ENCODE data around the gene CAMTA1.

CAMTA1 gene

GRCh38 chr1:7454895-7455784 lies 669.9 kb downstream of the CAMTA1 start:
- peak; percentile 69 for DNase-seq (ENCODE audit: low read depth)
- H3K4me3 ChIP-seq (ENCODE audit: low read length) = no peak overlapping the region
- no peak for TF ChIP-seq CTCF (conservative IDR thresholded peaks at IDR 0.05; ENCODE audit: low read depth, low read length)

DNA sequence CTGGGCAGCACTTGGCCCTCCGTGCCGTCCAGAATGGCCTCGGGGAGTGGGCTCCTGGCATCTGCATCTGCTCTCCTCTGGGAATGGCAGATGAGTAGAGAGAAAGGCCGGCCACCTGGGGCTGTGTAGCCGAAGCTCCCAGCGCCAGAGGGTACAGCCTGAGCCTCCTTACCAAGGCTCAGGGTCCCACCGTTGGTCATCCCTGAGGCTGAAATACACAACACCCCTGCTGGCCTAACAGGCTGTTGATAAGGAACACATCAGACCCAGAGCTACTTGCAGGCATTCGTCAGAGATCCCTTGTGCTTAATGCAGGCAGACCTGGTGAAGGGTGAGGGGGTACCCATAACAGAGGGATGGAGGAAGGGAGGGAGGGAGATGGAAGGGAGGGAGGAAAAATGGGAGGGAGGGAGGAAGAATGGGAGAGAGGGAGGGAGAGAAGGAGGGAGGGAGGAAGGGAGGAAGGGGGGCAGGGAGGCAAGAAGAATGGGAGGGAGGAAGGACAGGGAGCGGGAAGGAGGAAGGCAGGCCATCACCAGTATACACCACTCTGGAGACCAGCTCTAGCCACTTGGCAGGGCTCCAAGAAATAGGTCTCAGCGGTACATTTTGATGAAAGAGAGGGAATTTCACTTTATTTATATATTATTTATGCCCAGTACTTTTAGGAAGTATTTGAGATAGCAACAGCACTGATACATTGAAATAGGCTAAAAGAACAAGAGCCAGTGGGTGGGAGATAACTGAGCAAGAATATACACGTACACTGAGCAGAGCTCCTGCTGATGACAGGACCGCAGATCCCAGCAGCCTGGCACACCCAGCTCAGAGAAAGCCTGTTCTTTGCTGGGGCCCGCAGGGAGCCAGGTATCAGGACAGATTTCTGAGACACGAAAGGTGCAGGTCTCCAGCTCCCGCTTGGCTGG lies 670.8 kb downstream of the CAMTA1 start:
- no peak for TF ChIP-seq CTCF (conservative IDR thresholded peaks at IDR 0.05; ENCODE audit: low read depth, low read length)
- no peak for DNase-seq (ENCODE audit: low read depth)
- no peak overlapping the region for H3K4me3 ChIP-seq (ENCODE audit: low read length)

GRCh38 chr1:7456722-7457082 lies 671.4 kb downstream of the CAMTA1 start:
- DNase-seq (ENCODE audit: low read depth) = no peak
- no peak overlapping the region for H3K4me3 ChIP-seq (ENCODE audit: low read length)
- TF ChIP-seq CTCF (conservative IDR thresholded peaks at IDR 0.05; ENCODE audit: low read depth, low read length) = no peak

GRCh38 chr1:7457811-7458210 lies 672.6 kb downstream of the CAMTA1 start:
- DNase-seq (ENCODE audit: low read depth) = no peak
- no peak overlapping the region for H3K4me3 ChIP-seq (ENCODE audit: low read length)
- no peak for TF ChIP-seq CTCF (conservative IDR thresholded peaks at IDR 0.05; ENCODE audit: low read depth, low read length)

DNA sequence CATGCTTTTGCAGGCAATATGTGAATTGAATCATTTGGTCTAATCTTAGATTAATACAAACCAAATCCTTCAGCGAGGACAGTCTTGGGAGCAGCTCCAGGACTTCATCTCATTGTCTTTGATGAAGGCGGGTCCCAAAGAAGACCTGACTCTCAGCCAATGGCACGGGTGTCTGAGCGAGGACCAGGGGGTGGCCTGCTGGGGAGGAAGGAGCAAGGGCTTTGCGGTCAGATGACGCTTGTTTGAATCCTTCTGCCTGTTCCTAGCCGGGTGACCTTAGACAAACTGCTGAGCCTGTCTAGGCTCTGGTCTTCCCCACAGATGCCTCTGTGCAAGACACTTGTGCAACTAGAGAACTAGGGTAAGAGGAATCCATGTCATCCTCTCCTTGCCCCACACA lies 673.7 kb downstream of the CAMTA1 start:
- DNase-seq (ENCODE audit: low read depth) = no peak
- no peak for TF ChIP-seq CTCF (conservative IDR thresholded peaks at IDR 0.05; ENCODE audit: low read depth, low read length)

GRCh38 chr1:7459914-7460313 lies 674.7 kb downstream of the CAMTA1 start:
- DNase-seq (ENCODE audit: low read depth) = no peak
- H3K4me3 ChIP-seq (ENCODE audit: low read length) = no peak overlapping the region
- no peak for TF ChIP-seq CTCF (conservative IDR thresholded peaks at IDR 0.05; ENCODE audit: low read depth, low read length)

More for the DNA sequence above, 673.7 kb downstream of the CAMTA1 start:
- H3K4me3 ChIP-seq (ENCODE audit: low read length) = no peak overlapping the region

Measured in retinal pigment epithelial cell (primary cell).